Left lung (tissue), 10 donors: ENCODE measurements around the gene AFMID. TPM values are rescaled to one million over a fixed set of nuclear protein-coding genes. Genes with fewer than 3 reads are reported as not detected.

ENCODE experiments used
- ATAC-seq: fragments of 200-7000 bp; cut with Tn5 transposase; one replicate; pipeline ENCODE4 v1.9.1; 2020; ENCODE audit warnings: moderate library complexity
- DNase-seq, 4 donors: peaks; one replicate each; pipeline ENCODE4 v3.0.0-alpha.2; 2013 to 2020
- H3K27ac ChIP-seq, 2 donors: fragments of 200-600 bp; sonication (generic) in 1 of 2; one replicate each; pipeline versions ENCODE4 v1.5.0 to v1.8.0; 2020 to 2021
- H3K27me3 ChIP-seq, 2 donors: fragments of 200-600 bp; sonication (generic) in 1 of 2; one replicate each; pipeline versions ENCODE4 v1.5.0 to v1.8.0; 2020 to 2021
- H3K36me3 ChIP-seq, 2 donors: fragments of 200-600 bp; sonication (generic) in 1 of 2; one replicate each; pipeline versions ENCODE4 v1.5.0 to v1.8.0; 2020 to 2021
- H3K4me1 ChIP-seq, 2 donors: fragments of 200-600 bp; one replicate each; pipeline ENCODE4 v1.8.0; 2021
- H3K4me3 ChIP-seq, 2 donors: fragments of 200-600 bp; sonication (generic) in 1 of 2; one replicate each; pipeline versions ENCODE4 v1.5.0 to v1.8.0; 2020 to 2021; ENCODE audit warnings: mild to moderate bottlenecking in 1 of 2
- H3K9me3 ChIP-seq, 2 donors: fragments of 200-600 bp; sonication (generic) in 1 of 2; one replicate each; pipeline versions ENCODE4 v1.5.0 to v1.8.0; 2020 to 2021
- CTCF ChIP-seq, 2 donors: fragments of 200-600 bp; sonication (generic) in 1 of 2; IDR thresholded peaks; one replicate each; pipeline versions ENCODE4 v1.5.0 to v1.8.0; 2021; ENCODE audit warnings: antibody characterized with exemption in 2 of 2
- intact Hi-C, 2 donors: fragments of 100-400 bp; cut with DNase I; formaldehyde crosslinking; loops; one replicate each; pipeline versions ENCODE4 v1.11.2 to v1.14.2; 2022
- polyA plus RNA-seq, 6 donors: library from polyadenylated mRNA; unstranded; fragments of 120-200 nt; gene quantifications; one replicate each; pipeline ENCODE4 v1.2.1, GENCODE V29; 2013; ENCODE audit not compliant: insufficient read length in 6 of 6
- total RNA-seq, 2 donors: library from RNA; stranded (reverse); fragmentation: NEBNext Ultra II Directional; extraction: Animal tissue kit (Norgen Biotek cat#: 25700); gene quantifications; one replicate each; pipeline ENCODE4 v1.2.1, GENCODE V29; 2021
- donor health status: DM: no; HTN: yes; CAD: no.
- donor health status: DM: no; HTN: no; CAD: no.

Gene AFMID
- total and polyA plus RNA-seq, 8 donors, result 31.3 to 58.9 (median 50.9) TPM

GRCh38 chr17:78144147-78144719 is 42.9 kb upstream of the AFMID start:
- Histone ChIP-seq H3K27ac (peak overlapping the region; percentile 71 to 79), H3K9me3 (no peaks in the 10 kb centered on the region), H3K4me3 (no peak overlapping the region), H3K27me3 (no peaks in the 10 kb centered on the region), H3K4me1 (peaks cover 33 to 88% of the 10 kb centered on the region in 2 donors), H3K36me3 (peaks cover 0 to 8% of the 10 kb centered on the region in 2 donors)
- intact Hi-C loops, result no loop called here
- no peak for TF ChIP-seq CTCF (IDR thresholded peaks at IDR 0.05)
- DNase-seq (peak; percentile 83 to 95 (median 90)), ATAC-seq (peak; percentile 32)

- Histone ChIP-seq H3K9me3 (no peaks in the 10 kb centered on the region), H3K36me3 (peaks cover 0 to 8% of the 10 kb centered on the region in 2 donors), H3K27ac (peak overlapping the region; percentile 71 to 79), H3K27me3 (no peaks in the 10 kb centered on the region), H3K4me1 (peaks cover 33 to 83% of the 10 kb centered on the region in 2 donors), H3K4me3 (no peak overlapping the region)
- intact Hi-C loops, result no loop called here
- ATAC-seq (peak; percentile 61), DNase-seq (peak in 2 of 4 donors; percentile 88 to 91)
- TF ChIP-seq CTCF (IDR thresholded peaks at IDR 0.05), result no peak
Observed at GRCh38 chr17:78144736-78145641, 42.2 kb upstream of the AFMID start.

GRCh38 chr17:78146471-78146869 is 40.7 kb upstream of the AFMID start:
- ATAC-seq (no peak), DNase-seq (no peak)
- peaks cover 23 to 76% of the 10 kb centered on the region in 2 donors for H3K4me1 ChIP-seq
- H3K36me3 ChIP-seq, result peaks cover 0 to 5% of the 10 kb centered on the region in 2 donors
- no peak overlapping the region for H3K4me3 ChIP-seq
- no peaks in the 10 kb centered on the region for H3K27me3 ChIP-seq
- H3K9me3 ChIP-seq, result no peaks in the 10 kb centered on the region
- TF ChIP-seq CTCF (IDR thresholded peaks at IDR 0.05), result no peak
- intact Hi-C loops, result no loop called here
- H3K27ac ChIP-seq, result no peak overlapping the region

- TF ChIP-seq CTCF (IDR thresholded peaks at IDR 0.05), result no peak
- Histone ChIP-seq H3K4me3 (no peak overlapping the region), H3K27ac (peak overlapping the region in 1 of 2 donors; percentile 55), H3K4me1 (peaks cover 21 to 72% of the 10 kb centered on the region in 2 donors), H3K9me3 (no peaks in the 10 kb centered on the region), H3K36me3 (peaks cover 0 to 1% of the 10 kb centered on the region in 2 donors), H3K27me3 (no peaks in the 10 kb centered on the region)
- no peak for ATAC-seq
- DNase-seq, result no peak
- intact Hi-C loops, result no loop called here
Observed at GRCh38 chr17:78146881-78147280, 40.3 kb upstream of the AFMID start.
